WTC11 (cell line): Measurements from ENCODE around the gene SH2B3.

ENCODE experiments used
- MYBL2 ChIP-seq: sonication (generic); formaldehyde crosslinking; IDR thresholded peaks from 2 replicates; pipeline ENCODE4 v1.8.1; 2023; ENCODE audit warnings: mild to moderate bottlenecking, moderate library complexity, missing genetic modification reagents
- TEAD4 ChIP-seq: sonication (generic); formaldehyde crosslinking; IDR thresholded peaks from 2 replicates; pipeline ENCODE4 v1.8.0; 2022; ENCODE audit warnings: mild to moderate bottlenecking, missing genetic modification reagents
- TP53 ChIP-seq: sonication (generic); formaldehyde crosslinking; IDR thresholded peaks from 2 replicates; pipeline ENCODE4 v1.8.1; 2023; ENCODE audit warnings: mild to moderate bottlenecking, missing genetic modification reagents
- ZNF317 ChIP-seq: sonication (generic); formaldehyde crosslinking; IDR thresholded peaks from 2 replicates; pipeline ENCODE4 v1.8.1; 2023; ENCODE audit warnings: low read depth, mild to moderate bottlenecking, moderate library complexity, missing genetic modification reagents, borderline replicate concordance
- TF ChIP-seq, protein P1 (sequence below): sonication (generic); formaldehyde crosslinking; IDR thresholded peaks from 2 replicates; pipeline ENCODE4 v1.8.1; 2023; ENCODE audit warnings: mild to moderate bottlenecking, missing genetic modification reagents, moderate library complexity
- TF ChIP-seq, protein P2 (sequence below): fragments of 200-600 bp; IDR thresholded peaks from 2 replicates; pipeline ENCODE4 v1.8.0; 2022; ENCODE audit warnings: antibody characterized with exemption
- TF ChIP-seq, protein P3 (sequence below): sonication (generic); formaldehyde crosslinking; IDR thresholded peaks from 2 replicates; pipeline ENCODE4 v1.8.1; 2023; ENCODE audit warnings: mild to moderate bottlenecking, missing genetic modification reagents

DNA sequence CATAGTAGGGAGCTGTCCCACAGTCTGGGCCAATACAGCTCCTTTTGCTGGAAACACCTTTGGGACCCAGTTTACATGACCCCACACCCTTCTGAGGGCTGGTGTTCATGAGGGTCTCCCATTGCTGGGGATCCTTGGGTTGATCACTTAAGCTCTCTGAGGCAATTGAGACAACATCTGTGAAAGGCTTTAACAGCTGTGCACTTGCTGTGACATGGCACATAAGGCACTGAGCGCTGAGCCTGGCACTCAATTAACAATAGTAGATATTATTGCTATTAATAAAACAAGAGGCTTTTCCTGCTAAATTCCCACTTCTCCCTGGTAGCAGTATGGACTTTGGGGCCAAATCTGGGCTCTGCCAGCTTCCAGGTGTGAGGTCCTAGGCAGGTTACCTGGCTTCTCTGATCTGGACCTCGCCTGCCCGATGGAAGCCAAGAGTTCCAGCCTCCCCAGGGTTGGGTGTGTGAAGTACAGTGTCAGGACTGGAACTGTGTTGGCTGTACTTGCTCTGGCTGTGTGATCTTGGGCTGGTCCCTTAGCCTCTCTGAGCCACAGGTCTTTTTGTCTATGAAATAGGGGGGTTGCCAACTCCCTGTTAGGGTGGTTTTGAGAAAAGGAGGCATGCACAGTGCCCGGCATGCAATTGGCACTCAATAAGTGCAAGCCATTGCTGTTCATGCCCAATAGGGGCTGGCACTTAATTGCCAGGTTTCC, 3.1 kb downstream of the SH2B3 start:
- TF ChIP-seq MYBL2, result no peak
- TF ChIP-seq, protein P1, sequence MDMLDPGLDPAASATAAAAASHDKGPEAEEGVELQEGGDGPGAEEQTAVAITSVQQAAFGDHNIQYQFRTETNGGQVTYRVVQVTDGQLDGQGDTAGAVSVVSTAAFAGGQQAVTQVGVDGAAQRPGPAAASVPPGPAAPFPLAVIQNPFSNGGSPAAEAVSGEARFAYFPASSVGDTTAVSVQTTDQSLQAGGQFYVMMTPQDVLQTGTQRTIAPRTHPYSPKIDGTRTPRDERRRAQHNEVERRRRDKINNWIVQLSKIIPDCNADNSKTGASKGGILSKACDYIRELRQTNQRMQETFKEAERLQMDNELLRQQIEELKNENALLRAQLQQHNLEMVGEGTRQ (CRISPR knock-in tag), result no peak
- TF ChIP-seq ZNF317 (CRISPR knock-in tag), result no peak
- TF ChIP-seq, protein P2, sequence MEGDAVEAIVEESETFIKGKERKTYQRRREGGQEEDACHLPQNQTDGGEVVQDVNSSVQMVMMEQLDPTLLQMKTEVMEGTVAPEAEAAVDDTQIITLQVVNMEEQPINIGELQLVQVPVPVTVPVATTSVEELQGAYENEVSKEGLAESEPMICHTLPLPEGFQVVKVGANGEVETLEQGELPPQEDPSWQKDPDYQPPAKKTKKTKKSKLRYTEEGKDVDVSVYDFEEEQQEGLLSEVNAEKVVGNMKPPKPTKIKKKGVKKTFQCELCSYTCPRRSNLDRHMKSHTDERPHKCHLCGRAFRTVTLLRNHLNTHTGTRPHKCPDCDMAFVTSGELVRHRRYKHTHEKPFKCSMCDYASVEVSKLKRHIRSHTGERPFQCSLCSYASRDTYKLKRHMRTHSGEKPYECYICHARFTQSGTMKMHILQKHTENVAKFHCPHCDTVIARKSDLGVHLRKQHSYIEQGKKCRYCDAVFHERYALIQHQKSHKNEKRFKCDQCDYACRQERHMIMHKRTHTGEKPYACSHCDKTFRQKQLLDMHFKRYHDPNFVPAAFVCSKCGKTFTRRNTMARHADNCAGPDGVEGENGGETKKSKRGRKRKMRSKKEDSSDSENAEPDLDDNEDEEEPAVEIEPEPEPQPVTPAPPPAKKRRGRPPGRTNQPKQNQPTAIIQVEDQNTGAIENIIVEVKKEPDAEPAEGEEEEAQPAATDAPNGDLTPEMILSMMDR, result no peak
- no peak for TF ChIP-seq TEAD4 (CRISPR knock-in tag)
- TF ChIP-seq, protein P3, sequence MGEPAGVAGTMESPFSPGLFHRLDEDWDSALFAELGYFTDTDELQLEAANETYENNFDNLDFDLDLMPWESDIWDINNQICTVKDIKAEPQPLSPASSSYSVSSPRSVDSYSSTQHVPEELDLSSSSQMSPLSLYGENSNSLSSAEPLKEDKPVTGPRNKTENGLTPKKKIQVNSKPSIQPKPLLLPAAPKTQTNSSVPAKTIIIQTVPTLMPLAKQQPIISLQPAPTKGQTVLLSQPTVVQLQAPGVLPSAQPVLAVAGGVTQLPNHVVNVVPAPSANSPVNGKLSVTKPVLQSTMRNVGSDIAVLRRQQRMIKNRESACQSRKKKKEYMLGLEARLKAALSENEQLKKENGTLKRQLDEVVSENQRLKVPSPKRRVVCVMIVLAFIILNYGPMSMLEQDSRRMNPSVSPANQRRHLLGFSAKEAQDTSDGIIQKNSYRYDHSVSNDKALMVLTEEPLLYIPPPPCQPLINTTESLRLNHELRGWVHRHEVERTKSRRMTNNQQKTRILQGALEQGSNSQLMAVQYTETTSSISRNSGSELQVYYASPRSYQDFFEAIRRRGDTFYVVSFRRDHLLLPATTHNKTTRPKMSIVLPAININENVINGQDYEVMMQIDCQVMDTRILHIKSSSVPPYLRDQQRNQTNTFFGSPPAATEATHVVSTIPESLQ (CRISPR knock-in tag), result no peak
- no peak for TF ChIP-seq TP53 (CRISPR knock-in tag)
